NCI-H82 treated with DMSO at 0.1 percent for 48 hours (cell line): ENCODE measurements around the gene TSPAN16.
"Not testable (repeated sequence)": the region's sequence is repeated elsewhere in the genome, so short reads cannot be mapped to it uniquely, and the experiment has no call there.

Source experiments
- DNase-seq: peaks from one replicate; lab custom pipeline; 2025; ENCODE audit not compliant: unreplicated experiment; lab: John Stamatoyannopoulos, UW

The TSPAN16 gene

GRCh38 chr19:11306337-11306736, 10.4 kb downstream of the TSPAN16 start:
- no peak for DNase-seq

DNA sequence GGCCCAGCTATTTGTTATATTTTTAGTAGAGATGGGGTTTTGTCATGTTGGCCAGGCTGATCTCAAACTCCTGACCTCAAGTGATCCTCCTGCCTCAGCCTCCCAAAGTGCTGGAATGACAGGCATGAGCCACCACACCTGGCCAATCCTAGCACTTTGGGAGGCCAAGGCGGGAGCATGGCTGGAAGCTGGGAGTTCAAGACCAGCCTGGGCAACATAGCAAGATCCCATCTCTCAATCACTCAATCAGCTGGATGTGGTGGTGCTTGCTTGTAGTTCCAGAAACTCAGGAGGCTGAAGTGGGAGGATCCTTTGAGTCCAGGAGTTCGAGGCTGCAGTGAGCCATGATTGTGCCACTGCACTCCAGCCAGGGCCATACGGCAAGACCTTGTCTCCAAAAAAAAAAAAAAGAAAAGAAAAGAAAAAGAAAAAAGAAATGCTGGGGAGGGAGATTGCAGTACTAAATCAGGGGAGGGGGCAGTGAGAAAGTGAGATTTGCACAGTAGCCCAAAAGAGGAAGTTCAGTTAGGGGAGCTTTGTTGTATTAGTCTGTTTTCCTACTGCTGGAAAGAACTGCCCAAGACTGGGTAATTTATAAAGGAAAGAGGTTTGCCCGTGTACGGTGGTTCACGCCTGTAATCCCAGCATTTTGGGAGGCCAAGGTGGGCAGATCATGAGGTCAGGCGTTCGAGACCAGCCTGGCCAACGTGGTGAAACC, 24.5 kb downstream of the TSPAN16 start:
- not testable (repeated sequence) for DNase-seq

GRCh38 chr19:11321191-11322126, 25.5 kb downstream of the TSPAN16 start:
- peak; percentile 9 for DNase-seq

DNA sequence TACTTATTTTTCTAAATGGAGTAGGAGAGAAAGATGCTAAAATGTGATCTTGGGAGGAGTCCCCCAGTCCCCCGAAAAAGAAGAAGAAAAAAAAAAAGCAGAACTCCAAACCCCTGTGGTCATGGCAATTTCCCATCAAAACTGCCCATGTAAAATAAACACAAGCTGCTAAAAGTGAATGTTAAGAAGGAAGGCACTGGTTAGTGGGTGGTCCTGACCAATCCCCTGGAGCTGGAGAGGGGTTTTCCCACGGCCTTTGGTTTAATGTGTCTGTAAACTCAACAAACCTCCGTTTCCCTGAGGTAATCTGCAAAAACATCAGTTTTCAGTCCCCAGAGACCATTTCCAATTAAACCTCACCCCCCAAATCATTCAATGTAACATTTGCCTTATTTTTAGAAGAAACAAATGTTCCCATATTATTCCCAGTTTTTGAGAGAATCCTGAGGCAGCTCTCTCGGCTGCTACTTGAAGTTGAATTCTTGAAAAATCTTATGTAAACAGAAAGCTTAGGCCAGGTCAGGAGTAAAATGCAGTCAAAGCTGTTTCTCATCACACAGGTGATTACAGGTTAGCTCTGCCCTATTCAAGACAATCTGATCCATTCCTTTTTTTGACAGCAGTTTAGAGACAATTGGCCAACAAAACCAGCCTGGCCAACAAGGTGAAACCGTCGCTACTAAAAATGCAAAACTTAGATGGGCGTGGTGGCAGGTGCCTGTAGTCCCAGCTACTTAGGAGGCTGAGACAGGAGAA, 26.5 kb downstream of the TSPAN16 start:
- no peak for DNase-seq

DNA sequence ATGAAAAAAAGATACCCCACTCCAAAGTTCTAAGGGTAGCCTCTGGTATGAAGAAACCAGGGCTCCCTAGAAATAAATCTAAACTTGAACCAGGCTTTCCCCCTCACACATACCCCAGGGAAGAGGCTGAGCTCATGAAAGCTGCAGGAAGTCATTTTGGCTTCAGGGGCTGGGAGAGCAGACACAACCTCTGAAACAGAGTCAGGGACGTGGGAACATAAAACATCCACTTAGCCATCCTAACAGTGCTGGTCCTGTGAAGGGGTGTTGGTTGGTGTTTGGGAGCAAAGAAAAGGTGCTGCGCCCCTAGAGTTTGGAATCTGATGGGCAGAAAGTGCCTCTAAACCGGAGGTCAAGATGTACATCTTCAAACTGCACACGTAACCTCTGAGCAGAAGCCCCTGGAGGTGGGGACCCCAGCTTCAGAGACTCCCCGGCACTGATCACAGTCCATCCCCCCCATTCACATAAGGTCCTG, 27.7 kb downstream of the TSPAN16 start:
- DNase-seq: no peak

DNA sequence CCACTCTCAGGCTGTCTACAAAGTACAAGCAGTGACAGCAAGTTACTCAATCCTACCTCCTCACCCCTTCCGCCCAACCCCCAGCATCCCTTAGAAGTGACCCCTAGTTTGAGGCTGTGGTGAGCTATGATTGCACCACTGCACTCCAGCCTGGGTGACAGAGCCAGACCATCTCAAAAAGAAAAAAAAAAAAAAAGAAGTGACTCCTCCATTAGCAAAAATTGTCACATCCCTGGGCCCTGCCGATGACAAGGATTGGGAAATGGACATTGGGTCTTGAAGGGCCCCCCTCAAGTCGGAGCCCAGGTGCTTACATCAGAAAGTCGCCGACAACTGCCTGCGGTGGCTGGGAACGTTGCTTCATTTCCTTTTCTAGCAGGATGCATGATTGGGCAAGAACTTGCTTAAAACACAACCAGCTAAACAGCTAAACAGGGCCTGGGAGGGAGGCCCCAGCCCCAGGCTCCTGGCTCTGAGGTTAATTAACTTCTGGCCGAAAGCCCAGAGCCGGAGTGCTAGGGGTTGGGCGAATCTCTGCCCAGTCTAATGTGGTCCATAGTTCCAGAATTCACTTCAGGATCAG, 28.2 kb downstream of the TSPAN16 start:
- DNase-seq: no peak

GRCh38 chr19:11324748-11325389, 28.9 kb downstream of the TSPAN16 start:
- DNase-seq: no peak

- no peak for DNase-seq
These were observed 29.6 kb downstream of the TSPAN16 start for GRCh38 chr19:11325544-11325943.

DNA sequence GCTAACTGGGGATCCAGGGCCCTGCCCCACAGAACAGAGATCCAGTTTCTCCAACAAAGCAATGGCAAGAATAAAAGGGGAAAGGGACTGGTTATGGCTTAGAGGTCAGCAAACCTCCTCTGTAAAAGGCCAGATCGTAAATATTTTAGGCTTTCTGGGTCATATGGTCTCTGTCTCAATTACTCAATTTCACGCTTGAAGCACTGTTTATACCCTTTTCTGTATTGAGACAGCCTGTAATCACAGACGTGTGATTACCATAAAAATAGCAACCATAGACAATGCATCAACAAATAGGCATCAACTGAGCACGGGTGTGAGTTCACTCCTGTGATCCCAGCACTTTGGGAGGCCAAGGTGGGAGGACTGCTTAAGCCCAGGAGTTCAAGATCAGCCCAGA, 34.2 kb downstream of the TSPAN16 start:
- DNase-seq: no peak

GRCh38 chr19:11331502-11331901, 35.5 kb downstream of the TSPAN16 start:
- DNase-seq: no peak

DNA sequence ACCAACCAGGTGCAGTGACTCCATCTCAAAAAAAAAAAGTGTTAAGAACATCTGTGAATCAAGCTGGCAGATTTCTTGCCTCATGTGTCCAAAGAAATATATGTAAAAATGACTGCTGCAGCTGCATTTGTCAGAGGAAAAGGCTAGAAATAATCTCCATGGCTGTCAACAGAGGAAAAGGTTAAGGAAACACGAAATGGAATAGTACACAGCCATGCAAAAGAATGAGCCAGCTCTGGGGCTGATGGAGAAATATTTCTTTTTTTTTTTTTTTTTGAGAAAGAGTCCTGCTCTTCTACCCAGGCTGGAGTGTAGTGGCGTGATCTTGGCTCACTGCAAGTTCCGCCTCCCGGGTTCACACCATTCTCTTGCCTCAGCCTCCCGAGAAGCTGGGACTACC, 36.9 kb downstream of the TSPAN16 start:
- no peak for DNase-seq

GRCh38 chr19:11333838-11334237, 37.9 kb downstream of the TSPAN16 start:
- DNase-seq: not testable (repeated sequence)

- no peak for DNase-seq
These were observed 39.6 kb downstream of the TSPAN16 start for GRCh38 chr19:11335449-11336146.

DNA sequence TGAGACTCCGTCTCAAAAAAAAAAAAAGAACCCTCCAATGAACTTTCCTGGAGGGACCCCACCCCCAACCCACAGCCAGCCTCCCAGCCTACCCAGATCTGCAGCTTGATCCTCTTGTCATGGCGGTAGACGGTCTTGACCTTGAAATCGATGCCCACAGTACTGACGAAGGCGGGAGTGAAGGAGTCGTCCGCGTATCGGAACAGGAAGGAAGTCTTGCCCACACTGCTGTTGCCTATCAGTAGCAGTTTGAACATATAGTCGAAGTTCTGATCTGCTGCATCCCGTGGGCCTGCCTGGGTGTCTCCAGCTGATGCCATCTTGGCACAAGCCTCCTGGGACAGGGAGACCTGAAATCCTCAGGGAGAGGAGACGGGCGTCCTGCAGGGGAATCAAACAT, 41.1 kb downstream of the TSPAN16 start:
- DNase-seq: no peak

- no peak for DNase-seq
These were observed 42.2 kb downstream of the TSPAN16 start for GRCh38 chr19:11338121-11338520.

GRCh38 chr19:11338569-11339253, 42.8 kb downstream of the TSPAN16 start:
- DNase-seq: no peak

- DNase-seq: peak; percentile 77
These were observed 43.5 kb downstream of the TSPAN16 start, which contains the start of gene RAB3D for GRCh38 chr19:11339254-11340098. Gene RAB3D (minus strand): TSS chr19:11339657. CDS start chr19:11337399, 2,258 bp downstream.

DNA sequence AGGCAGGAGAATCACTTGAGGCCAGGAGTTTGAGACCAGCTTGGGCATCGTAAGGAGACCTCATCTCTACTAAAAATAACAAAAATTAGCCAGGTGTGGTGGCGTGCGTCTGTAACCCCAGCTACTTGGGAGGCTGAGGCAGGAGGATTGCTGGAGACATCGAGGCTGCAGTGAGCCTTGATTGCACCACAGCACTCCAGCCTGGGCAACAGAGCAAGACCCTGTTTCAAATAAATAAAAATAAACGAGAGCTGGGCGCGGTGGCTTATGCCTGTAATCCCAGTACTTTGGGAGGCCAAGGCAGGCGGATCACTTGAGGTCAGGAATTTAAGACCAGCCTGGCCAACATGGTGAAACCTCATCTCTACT, 44.1 kb downstream of the TSPAN16 start:
- not testable (repeated sequence) for DNase-seq
